MCF 10A (cell line): ENCODE measurements around the gene DTX3L. TPM values are rescaled to one million over a fixed set of nuclear protein-coding genes. Genes with fewer than 3 reads are reported as not detected.

Experiments used
- BruUV-seq: library from RNA; stranded (reverse); fragments of 400-500 nt; replicated peaks from 2 replicates; lab custom pipeline; 2021; lab: Mats Ljungman, UMichigan
- CTCF ChIA-PET: fragments of 300-600 bp; sonication (Branson Sonifier 250); formaldehyde crosslinking; extraction: SDS; loops from one replicate; lab custom pipeline; 2021; ENCODE audit warnings: antibody characterized with exemption, inconsistent platforms; lab: Yijun Ruan, JAX
- POLR2A ChIA-PET: fragments of 300-600, 350-650 bp; sonication (Branson Sonifier 250); formaldehyde crosslinking; extraction: SDS; loops from one replicate; lab custom pipeline; 2020; ENCODE audit warnings: antibody characterized with exemption, inconsistent platforms; lab: Yijun Ruan, JAX
- DNase-seq: peaks from one replicate; pipeline ENCODE4 v3.0.0-alpha.2; 2018; ENCODE audit not compliant: unreplicated experiment
- H3K27ac Mint-ChIP-seq: one replicate; pipeline ENCODE4 v1.8.0; 2022; ENCODE audit warnings: mild to moderate bottlenecking, low read depth, mixed read lengths; ENCODE audit not compliant: unreplicated experiment
- H3K27me3 Mint-ChIP-seq: one replicate; pipeline ENCODE4 v1.8.0; 2022; ENCODE audit warnings: mixed read lengths; ENCODE audit not compliant: insufficient read depth, unreplicated experiment
- H3K36me3 Mint-ChIP-seq: one replicate; pipeline ENCODE4 v1.8.0; 2022; ENCODE audit warnings: mild to moderate bottlenecking, moderate library complexity, mixed read lengths; ENCODE audit not compliant: insufficient read depth, unreplicated experiment
- H3K4me1 Mint-ChIP-seq: one replicate; pipeline ENCODE4 v1.8.0; 2022; ENCODE audit warnings: mixed read lengths; ENCODE audit not compliant: insufficient read depth, unreplicated experiment
- H3K4me3 Mint-ChIP-seq: one replicate; pipeline ENCODE4 v1.8.0; 2022; ENCODE audit warnings: mild to moderate bottlenecking, moderate library complexity, mixed read lengths; ENCODE audit not compliant: unreplicated experiment
- H3K9me3 Mint-ChIP-seq: one replicate; pipeline ENCODE4 v1.8.0; 2022; ENCODE audit warnings: mixed read lengths; ENCODE audit not compliant: unreplicated experiment
- CTCF ChIP-seq: fragments of 200-600 bp; IDR thresholded peaks from one replicate; pipeline ENCODE4 v1.8.0; 2022; ENCODE audit warnings: antibody characterized with exemption, mild to moderate bottlenecking; ENCODE audit not compliant: unreplicated experiment
- intact Hi-C: fragments of 100-400 bp; cut with micrococcal nuclease; formaldehyde crosslinking; loops from 2 replicates; pipeline ENCODE4 v1.14.1; 2022
- total RNA-seq: library from RNA; stranded (reverse); gene quantifications from 2 replicates; pipeline ENCODE4 v1.2.3, GENCODE V29; 2022

The DTX3L gene
- total RNA-seq, 1 experiment from 2014 or later, result 19.1 TPM

- Mint-ChIP-seq H3K36me3 (peaks cover 4% of the 10 kb centered on the region), H3K4me1 (no peaks in the 10 kb centered on the region), H3K27ac (no peak overlapping the region), H3K9me3 (peaks cover 10% of the 10 kb centered on the region), H3K4me3 (no peak overlapping the region), H3K27me3 (no peaks in the 10 kb centered on the region)
- ChIA-PET CTCF (no interaction called here), POLR2A (interaction anchor here (0.7 to 0.9 kb wide), 2 partner anchors 50 to 493 kb away, joined by 3 read pairs; no protein-coding TSS in a partner anchor)
- intact Hi-C loops, result no loop called here
- no TSS peak for BruUV-seq
- DNase-seq, result no peak
- TF ChIP-seq CTCF, result no peak
Measured at GRCh38 chr3:122578069-122578740, 14.1 kb downstream of the DTX3L start.

DNA sequence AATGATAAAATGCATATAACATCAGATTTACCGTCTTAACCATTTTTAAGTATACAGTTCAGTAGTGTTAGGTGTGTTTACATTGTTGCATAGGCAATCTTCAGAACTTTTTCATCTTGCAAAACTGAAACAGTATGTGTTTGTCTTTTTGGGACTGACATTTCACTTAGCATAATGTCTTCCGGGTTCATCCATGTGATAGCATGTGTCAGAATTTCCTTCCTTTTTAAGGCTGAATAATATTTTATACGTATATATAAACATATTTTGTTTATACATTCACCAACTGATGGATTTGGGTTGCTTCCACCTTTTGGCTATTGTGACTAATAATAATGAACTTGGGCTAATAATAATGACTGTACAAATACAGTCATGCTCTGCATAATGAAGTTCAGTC is 16.3 kb downstream of the DTX3L start:
- no TSS peak for BruUV-seq
- Mint-ChIP-seq H3K4me1 (no peaks in the 10 kb centered on the region), H3K27ac (no peak overlapping the region), H3K4me3 (no peak overlapping the region), H3K9me3 (peaks cover 10% of the 10 kb centered on the region), H3K27me3 (no peaks in the 10 kb centered on the region), H3K36me3 (no peaks in the 10 kb centered on the region)
- no peak for DNase-seq
- no peak for TF ChIP-seq CTCF
- POLR2A ChIA-PET, result no interaction called here
- intact Hi-C loops, result no loop called here
- CTCF ChIA-PET, result no interaction called here

GRCh38 chr3:122581622-122582021 is 17.5 kb downstream of the DTX3L start:
- intact Hi-C loops, result no loop called here
- no TSS peak for BruUV-seq
- no peaks in the 10 kb centered on the region for H3K36me3 Mint-ChIP-seq
- TF ChIP-seq CTCF, result no peak
- no peak for DNase-seq
- ChIA-PET POLR2A (interaction anchor here (0.6 kb wide), 1 partner anchor 29 kb away, joined by 3 read pairs; no protein-coding TSS in a partner anchor), CTCF (interaction anchor here (0.6 to 1.0 kb wide), 5 partner anchors 17 to 541 kb away, joined by 3 to 4 read pairs (median 3); no protein-coding TSS in a partner anchor)
- no peak overlapping the region for H3K27ac Mint-ChIP-seq
- H3K4me3 Mint-ChIP-seq, result no peak overlapping the region
- no peaks in the 10 kb centered on the region for H3K27me3 Mint-ChIP-seq
- H3K9me3 Mint-ChIP-seq, result peaks cover 10% of the 10 kb centered on the region
- H3K4me1 Mint-ChIP-seq, result no peaks in the 10 kb centered on the region

- ChIA-PET POLR2A (no interaction called here), CTCF (interaction anchor here (1.0 kb wide), 1 partner anchor 96 kb away, joined by 3 read pairs; no protein-coding TSS in a partner anchor)
- Mint-ChIP-seq H3K4me3 (no peak overlapping the region), H3K36me3 (no peaks in the 10 kb centered on the region), H3K27ac (no peak overlapping the region), H3K27me3 (no peaks in the 10 kb centered on the region), H3K9me3 (peaks cover 10% of the 10 kb centered on the region), H3K4me1 (no peaks in the 10 kb centered on the region)
- intact Hi-C loops, result no loop called here
- BruUV-seq, result no TSS peak
- no peak for TF ChIP-seq CTCF
- no peak for DNase-seq
Measured at GRCh38 chr3:122582390-122582789, 18.3 kb downstream of the DTX3L start.
